NCI-H510A treated with DMSO at 0.1 percent for 48 hours (cell line): ENCODE measurements around the gene RET.
"Not testable (repeated sequence)": the region's sequence is repeated elsewhere in the genome, so short reads cannot be mapped to it uniquely, and the experiment has no call there.

Source experiments
- DNase-seq: peaks from one replicate; lab custom pipeline; 2025; lab: John Stamatoyannopoulos, UW

RET gene

DNA sequence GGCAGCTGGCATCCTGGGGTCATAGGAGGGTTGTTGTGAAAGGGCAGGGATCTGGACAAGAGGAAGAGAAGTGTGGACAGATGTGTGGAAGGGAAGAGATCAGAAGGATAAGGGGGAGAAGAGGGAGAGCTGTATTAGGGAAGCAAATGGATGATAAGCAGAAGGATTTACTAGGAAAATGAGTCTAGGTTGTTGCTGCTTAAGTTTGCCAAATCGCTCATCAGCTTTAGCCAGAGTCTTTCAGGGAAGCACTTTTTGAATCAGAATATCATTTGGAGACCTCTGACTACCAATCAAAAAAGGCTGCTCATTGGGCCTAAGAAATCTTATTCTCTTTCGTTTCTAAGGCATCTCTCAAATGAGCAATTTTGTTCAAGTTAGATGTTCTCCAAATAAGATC, 58.8 kb downstream of the RET start:
- DNase-seq: no peak

DNA sequence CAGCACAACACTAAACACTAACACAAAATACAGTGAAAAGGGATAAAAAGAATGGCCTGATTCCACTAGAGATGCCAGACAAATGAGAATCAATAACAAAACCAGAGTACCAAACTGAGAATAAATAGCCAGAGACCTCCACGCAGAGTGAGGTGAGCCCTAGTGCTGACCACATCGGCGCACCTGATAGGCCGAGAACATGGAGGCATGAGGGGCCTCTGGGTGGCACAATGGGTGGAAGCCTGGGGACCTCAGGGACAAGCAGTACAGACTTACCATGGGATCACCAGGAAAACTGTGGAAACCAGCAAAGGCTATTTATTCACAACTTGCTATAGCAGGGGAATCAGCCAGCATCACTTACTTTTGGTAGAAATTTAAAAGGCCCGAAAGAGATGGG, 59.6 kb downstream of the RET start:
- DNase-seq: no peak

DNA sequence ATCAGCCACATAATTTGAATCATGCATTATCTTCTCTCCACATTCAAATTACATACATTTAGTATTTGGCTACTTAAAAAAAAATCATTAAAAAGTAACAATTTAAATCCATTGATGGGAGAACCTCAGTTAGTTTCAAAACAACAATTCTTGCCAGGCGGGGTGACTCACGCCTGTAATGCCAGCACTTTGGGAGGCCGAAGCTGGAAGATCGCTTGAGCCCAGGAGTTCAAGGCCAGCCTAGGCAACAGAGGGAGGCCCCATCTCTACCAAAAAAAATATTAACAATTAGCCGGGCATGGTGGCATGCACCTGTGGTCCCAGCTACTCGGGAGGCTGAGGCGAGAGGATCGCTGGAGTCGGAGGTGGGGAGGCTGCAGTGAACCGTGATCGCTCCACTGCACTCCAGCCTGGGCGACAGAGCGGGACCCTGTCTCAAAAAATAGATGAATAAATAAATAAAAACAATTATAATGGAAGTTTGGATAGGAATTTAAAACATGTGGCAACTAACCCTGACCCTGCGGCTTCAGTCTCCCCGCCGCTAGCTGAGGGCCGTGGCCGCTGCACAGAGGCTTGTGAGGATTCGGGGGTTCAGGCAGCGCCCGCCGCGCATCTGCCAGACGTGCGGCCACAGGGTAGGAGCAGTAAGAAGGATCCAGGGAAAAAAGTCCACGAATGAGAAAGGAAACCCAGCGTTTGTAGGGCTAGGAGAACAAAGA, 60.3 kb downstream of the RET start:
- DNase-seq: no peak

- DNase-seq: no peak
These were observed 60.8 kb downstream of the RET start for GRCh38 chr10:43137717-43138020.

GRCh38 chr10:43138021-43138756, 61.3 kb downstream of the RET start, which contains the start of gene CSGALNACT2:
Gene CSGALNACT2 (plus strand): TSS chr10:43138445. CDS start chr10:43155150, 16,705 bp downstream.
- peak; percentile 60 for DNase-seq

DNA sequence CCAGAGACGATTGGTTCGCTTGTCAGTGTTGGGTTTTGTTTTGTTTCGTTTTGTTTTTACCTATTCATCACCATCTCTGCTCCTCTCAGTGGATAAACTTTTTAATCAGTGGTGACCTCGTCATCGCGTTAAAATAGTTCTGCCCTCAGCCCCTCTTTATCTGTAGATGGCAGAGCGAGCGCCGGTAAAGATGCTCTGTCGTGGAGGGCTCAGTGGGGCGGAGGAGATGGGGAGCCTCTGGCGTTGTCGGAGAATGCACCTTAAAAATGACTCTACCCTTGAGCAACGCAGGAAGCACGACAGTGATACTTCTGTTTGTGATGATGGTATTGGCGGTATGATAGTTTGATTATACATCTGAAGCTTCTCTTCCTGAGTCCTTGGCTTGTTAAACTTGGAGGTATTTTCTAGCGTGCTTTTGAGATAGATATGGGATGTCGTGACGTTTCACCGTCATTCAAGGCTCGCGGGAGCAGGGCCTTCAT, 61.9 kb downstream of the RET start:
- peak; percentile 9 for DNase-seq

GRCh38 chr10:43141421-43141820, 64.6 kb downstream of the RET start:
- no peak for DNase-seq

GRCh38 chr10:43145311-43145710, 68.4 kb downstream of the RET start:
- DNase-seq: no peak

DNA sequence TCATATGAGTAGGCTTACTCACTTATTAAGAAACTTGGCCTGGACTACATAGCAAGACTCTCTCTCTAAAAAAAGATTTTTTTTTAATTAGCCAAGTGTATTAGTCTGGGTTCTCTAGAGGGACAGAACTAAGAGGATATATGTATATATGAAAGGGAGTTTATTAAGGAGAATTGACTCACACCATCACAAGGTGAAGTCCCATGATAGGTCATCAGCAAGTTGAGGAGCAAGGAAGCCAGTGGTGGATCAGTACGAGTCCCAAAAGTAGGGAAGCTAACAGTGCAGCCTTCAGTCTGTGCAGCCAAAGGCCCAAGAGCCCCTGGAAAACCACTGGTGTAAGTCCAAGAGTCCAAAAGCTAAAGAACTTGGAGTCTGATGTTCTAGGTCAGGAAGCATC, 69.1 kb downstream of the RET start:
- DNase-seq: not testable (repeated sequence)

- no peak for DNase-seq
These were observed 74.5 kb downstream of the RET start for GRCh38 chr10:43151371-43151770.

GRCh38 chr10:43153901-43154300, 77.0 kb downstream of the RET start:
- no peak for DNase-seq

DNA sequence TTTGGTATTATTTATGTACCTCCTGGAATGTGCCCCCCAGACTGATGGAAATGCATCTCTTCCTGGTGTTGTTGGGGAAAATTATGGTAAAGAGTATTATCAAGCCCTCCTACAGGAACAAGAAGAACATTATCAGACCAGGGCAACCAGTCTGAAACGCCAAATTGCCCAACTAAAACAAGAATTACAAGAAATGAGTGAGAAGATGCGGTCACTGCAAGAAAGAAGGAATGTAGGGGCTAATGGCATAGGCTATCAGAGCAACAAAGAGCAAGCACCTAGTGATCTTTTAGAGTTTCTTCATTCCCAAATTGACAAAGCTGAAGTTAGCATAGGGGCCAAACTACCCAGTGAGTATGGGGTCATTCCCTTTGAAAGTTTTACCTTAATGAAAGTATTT, 78.4 kb downstream of the RET start:
- no peak for DNase-seq

GRCh38 chr10:43155741-43156140, 78.9 kb downstream of the RET start:
- DNase-seq: no peak

DNA sequence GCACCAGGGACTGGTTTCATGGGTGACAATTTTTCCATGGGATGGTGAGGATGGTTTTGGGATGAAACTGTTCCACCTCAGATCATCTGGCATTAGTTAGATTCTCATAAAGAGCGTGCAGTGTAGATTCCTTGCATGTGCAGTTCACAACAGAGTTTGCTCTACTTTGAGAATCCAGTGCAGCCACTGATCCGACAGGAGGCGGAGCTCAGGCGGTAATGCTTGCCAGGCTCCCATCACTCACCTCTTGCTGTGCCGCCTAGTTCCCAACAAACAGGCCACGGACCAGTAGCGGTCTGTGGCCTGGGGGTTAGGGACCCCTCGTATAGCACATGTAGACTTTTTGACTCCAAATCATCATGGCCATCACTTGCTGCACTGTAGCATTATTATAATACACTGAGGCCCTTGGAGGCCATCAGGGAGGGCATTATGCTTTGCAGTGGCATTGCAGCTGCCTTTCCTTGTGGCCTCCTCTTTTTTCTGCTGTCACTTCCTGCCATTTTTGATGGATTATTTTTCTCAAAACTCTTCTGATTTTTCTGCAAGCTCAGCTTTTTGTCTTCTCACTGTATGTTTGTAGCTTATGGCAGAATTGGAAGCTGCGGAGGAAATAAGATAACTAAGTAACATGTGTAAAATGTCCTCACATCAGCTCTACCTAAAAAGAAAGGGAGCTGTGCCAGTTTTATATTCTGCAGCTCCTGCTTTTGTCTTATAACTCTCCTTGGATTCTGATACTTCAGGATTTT, 79.9 kb downstream of the RET start:
- no peak for DNase-seq

DNA sequence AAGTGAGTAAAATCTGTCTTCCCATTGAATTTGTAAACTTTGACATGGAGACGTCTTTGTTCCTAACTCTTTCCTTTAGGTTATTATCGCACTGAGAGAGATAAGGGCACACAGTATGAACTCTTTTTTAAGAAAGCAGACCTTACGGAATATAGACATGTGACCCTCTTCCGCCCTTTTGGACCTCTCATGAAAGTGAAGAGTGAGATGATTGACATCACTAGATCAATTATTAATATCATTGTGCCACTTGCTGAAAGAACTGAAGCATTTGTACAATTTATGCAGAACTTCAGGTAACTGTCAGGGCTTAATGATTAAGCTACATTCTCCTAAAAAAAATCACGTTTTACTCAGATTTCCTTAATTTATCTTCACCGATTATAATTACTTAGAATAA, 81.8 kb downstream of the RET start:
- DNase-seq: no peak

- DNase-seq: no peak
These were observed 83.4 kb downstream of the RET start for GRCh38 chr10:43160046-43160920.

DNA sequence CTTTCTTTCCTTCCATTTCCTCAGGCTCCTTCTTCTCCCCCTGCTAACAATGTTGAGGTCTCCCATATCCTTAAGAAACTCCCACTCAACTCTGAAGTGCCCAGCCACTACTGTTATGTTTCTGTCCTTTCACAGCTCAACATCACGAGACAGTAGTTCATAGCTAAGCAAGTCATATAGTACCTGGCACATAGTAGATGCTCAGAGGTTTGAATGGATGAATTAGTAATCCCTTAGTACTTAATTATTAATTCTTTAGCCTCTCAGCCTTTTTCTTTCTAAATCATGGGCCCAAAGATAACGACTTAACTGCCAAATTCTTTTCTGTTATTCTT, 84.0 kb downstream of the RET start:
- DNase-seq: no peak

DNA sequence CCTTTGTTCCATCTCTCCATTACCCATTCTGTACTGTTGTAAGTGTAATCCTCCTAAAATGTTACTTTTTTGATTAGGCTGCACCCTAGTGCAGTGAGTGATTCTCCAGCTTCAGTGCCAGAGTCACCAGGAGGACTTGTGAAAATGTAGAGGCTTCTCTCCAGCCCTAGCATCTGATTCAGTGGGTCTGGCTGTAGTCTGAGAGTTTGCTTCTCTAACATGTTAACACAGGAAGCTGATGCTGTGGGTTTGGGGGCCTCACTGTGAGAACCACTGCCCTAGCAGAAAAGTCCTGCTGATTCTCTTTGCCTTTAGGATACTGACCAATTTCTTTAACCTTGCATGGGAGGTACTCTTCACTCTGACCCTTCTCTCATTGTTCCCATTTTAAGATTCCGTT, 85.7 kb downstream of the RET start:
- no peak for DNase-seq

DNA sequence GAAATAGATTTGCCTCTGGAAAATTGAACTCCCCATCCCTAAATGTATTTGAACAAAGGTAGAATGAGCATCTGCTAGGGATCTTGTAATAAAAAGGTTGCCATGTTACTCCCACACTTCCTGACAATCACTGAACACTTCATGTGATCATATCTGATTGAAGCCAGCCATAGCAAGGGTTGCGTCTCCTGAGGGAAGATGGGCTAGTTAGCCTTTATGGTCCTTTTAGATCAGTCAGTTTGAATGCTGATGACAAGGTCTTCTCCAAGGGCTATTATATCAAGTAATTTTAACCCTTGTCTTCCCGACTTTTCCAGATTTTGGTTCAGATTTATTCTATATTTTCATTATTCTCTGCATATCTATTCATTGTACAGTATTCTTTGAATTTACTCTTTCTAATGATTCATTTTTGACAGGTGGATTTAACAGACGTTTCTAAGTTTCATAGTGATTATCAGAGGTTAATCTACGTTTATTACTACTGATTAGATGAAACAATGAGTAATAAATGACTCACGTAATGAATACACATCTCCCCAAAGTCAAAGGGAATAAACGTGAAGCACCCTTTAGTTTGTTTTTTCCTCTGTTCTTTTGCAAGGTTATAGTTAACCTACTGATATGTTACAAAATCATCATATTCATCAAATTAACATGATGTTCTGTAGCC, 89.5 kb downstream of the RET start:
- DNase-seq: no peak

DNA sequence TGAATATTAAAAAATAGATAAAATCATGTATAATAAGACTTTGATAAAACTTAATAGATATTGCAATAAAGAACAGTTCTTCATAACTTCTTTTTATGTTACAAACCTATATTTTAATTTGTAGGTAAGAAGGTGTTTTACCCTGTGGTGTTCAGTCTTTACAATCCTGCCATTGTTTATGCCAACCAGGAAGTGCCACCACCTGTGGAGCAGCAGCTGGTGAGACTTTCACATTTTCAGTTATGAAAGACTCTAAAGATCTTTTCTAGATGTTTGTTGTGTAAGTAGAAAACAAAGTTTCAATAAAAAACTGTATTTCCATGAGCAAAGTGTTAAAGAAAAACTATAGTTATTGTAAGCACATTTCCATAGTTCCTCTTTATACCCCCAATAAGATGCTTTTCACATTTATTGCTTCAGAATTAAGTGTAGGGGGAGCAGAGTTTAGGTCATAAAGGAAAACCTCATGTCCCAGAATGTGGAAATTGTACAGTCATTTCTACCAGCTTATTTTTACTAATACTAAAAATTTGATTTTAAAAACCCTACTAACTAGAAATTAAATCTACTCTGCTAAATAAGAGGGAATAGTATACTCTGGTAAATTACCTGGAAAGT, 90.1 kb downstream of the RET start:
- no peak for DNase-seq

- no peak for DNase-seq
These were observed 90.6 kb downstream of the RET start for GRCh38 chr10:43167498-43167889.
